HEK293 (cell line): ENCODE data around the gene S100A2.

Experiments used
- HOXA7 ChIP-seq: sonication (generic); formaldehyde crosslinking; IDR thresholded peaks from 2 replicates; pipeline ENCODE4 v1.8.1; 2022; ENCODE audit warnings: missing genetic modification reagents, borderline replicate concordance
- KLF16 ChIP-seq: fragments of 450-650 bp; formaldehyde crosslinking; IDR thresholded peaks from 2 replicates; pipeline ENCODE4 v1.5.1; 2017; ENCODE audit warnings: missing biosample characterization, missing genetic modification characterization
- YY1 ChIP-seq: fragments of 450-650 bp; formaldehyde crosslinking; IDR thresholded peaks from 2 replicates; pipeline ENCODE4 v1.5.1; 2018; ENCODE audit warnings: missing biosample characterization, missing genetic modification characterization
- ZBTB1 ChIP-seq: fragments of 450-650 bp; formaldehyde crosslinking; IDR thresholded peaks from 2 replicates; pipeline ENCODE4 v1.5.1; 2016; ENCODE audit warnings: missing biosample characterization, missing genetic modification characterization
- TF ChIP-seq, protein P1 (sequence below): fragments of 450-650 bp; formaldehyde crosslinking; IDR thresholded peaks from 2 replicates; pipeline ENCODE4; 2016; ENCODE audit warnings: missing biosample characterization, missing genetic modification characterization
- TF ChIP-seq, protein P2 (sequence below): fragments of 450-650 bp; formaldehyde crosslinking; IDR thresholded peaks from 2 replicates; pipeline ENCODE4 v1.5.1; 2016; ENCODE audit warnings: missing biosample characterization, missing genetic modification characterization
- TF ChIP-seq, protein P3 (sequence below): fragments of 450-650 bp; formaldehyde crosslinking; IDR thresholded peaks from 2 replicates; pipeline ENCODE4 v1.5.1; 2017; ENCODE audit warnings: missing biosample characterization, mild to moderate bottlenecking, missing genetic modification characterization, moderate library complexity
- TF ChIP-seq, protein P4 (sequence below): fragments of 450-650 bp; formaldehyde crosslinking; IDR thresholded peaks from 2 replicates; pipeline ENCODE4 v1.5.1; 2016; ENCODE audit warnings: missing biosample characterization, missing genetic modification characterization, low read depth

DNA sequence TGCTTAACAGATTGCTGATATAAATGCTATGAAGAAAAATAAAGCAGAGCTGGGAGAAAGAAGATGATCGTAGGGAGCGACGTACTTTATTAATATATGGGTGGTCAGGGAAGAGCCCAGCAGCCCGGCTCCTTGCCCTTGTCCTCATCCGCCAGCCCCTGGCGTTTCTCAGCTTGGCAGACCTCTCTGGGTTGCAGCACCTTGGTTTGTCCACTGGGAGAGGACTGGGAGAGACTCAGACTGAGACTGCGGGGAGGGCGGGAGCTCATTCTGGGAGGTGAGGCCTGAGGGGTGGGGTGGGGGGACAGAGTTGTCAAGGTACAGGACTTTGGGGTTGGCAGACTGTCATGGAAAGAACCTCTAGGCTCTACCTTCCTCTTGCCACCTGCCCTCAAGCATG, 13.3 kb downstream of the S100A2 start:
- TF ChIP-seq KLF16 (tag by site-specific recombination) (no peak), YY1 (tag by site-specific recombination) (no peak), HOXA7 (CRISPR knock-in tag) (no peak), ZBTB1 (tag by site-specific recombination) (no peak)
- TF ChIP-seq, protein P1, sequence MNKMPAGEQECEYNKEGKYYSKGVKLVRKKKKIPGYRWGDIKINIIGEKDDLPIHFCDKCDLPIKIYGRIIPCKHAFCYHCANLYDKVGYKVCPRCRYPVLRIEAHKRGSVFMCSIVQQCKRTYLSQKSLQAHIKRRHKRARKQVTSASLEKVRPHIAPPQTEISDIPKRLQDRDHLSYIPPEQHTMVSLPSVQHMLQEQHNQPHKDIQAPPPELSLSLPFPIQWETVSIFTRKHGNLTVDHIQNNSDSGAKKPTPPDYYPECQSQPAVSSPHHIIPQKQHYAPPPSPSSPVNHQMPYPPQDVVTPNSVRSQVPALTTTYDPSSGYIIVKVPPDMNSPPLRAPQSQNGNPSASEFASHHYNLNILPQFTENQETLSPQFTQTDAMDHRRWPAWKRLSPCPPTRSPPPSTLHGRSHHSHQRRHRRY (tag by site-specific recombination) = no peak
- TF ChIP-seq, protein P2, sequence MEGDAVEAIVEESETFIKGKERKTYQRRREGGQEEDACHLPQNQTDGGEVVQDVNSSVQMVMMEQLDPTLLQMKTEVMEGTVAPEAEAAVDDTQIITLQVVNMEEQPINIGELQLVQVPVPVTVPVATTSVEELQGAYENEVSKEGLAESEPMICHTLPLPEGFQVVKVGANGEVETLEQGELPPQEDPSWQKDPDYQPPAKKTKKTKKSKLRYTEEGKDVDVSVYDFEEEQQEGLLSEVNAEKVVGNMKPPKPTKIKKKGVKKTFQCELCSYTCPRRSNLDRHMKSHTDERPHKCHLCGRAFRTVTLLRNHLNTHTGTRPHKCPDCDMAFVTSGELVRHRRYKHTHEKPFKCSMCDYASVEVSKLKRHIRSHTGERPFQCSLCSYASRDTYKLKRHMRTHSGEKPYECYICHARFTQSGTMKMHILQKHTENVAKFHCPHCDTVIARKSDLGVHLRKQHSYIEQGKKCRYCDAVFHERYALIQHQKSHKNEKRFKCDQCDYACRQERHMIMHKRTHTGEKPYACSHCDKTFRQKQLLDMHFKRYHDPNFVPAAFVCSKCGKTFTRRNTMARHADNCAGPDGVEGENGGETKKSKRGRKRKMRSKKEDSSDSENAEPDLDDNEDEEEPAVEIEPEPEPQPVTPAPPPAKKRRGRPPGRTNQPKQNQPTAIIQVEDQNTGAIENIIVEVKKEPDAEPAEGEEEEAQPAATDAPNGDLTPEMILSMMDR (tag by site-specific recombination) = no peak
- TF ChIP-seq, protein P3, sequence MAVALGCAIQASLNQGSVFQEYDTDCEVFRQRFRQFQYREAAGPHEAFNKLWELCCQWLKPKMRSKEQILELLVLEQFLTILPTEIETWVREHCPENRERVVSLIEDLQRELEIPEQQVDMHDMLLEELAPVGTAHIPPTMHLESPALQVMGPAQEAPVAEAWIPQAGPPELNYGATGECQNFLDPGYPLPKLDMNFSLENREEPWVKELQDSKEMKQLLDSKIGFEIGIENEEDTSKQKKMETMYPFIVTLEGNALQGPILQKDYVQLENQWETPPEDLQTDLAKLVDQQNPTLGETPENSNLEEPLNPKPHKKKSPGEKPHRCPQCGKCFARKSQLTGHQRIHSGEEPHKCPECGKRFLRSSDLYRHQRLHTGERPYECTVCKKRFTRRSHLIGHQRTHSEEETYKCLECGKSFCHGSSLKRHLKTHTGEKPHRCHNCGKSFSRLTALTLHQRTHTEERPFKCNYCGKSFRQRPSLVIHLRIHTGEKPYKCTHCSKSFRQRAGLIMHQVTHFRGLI (tag by site-specific recombination) = no peak
- TF ChIP-seq, protein P4, sequence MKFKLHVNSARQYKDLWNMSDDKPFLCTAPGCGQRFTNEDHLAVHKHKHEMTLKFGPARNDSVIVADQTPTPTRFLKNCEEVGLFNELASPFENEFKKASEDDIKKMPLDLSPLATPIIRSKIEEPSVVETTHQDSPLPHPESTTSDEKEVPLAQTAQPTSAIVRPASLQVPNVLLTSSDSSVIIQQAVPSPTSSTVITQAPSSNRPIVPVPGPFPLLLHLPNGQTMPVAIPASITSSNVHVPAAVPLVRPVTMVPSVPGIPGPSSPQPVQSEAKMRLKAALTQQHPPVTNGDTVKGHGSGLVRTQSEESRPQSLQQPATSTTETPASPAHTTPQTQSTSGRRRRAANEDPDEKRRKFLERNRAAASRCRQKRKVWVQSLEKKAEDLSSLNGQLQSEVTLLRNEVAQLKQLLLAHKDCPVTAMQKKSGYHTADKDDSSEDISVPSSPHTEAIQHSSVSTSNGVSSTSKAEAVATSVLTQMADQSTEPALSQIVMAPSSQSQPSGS (tag by site-specific recombination) = no peak
